Measurements from ENCODE around the gene ANO2. TPM values are rescaled to one million over a fixed set of nuclear protein-coding genes. Genes with fewer than 3 reads are reported as not detected.

ANO2 gene
- total RNA-seq, 1 experiment from 2014 or later = 0.68 TPM

- peak in 1 of 2 experiments; percentile 36 for DNase-seq
- H3K4me1 Mint-ChIP-seq (ENCODE audit: low read depth, unreplicated experiment) = no peaks in the 10 kb centered on the region
- no peak overlapping the region for H3K27ac Mint-ChIP-seq (ENCODE audit: unreplicated experiment)
- H3K36me3 Mint-ChIP-seq (ENCODE audit: insufficient read depth, unreplicated experiment) = no peaks in the 10 kb centered on the region
- TF ChIP-seq, protein P1, sequence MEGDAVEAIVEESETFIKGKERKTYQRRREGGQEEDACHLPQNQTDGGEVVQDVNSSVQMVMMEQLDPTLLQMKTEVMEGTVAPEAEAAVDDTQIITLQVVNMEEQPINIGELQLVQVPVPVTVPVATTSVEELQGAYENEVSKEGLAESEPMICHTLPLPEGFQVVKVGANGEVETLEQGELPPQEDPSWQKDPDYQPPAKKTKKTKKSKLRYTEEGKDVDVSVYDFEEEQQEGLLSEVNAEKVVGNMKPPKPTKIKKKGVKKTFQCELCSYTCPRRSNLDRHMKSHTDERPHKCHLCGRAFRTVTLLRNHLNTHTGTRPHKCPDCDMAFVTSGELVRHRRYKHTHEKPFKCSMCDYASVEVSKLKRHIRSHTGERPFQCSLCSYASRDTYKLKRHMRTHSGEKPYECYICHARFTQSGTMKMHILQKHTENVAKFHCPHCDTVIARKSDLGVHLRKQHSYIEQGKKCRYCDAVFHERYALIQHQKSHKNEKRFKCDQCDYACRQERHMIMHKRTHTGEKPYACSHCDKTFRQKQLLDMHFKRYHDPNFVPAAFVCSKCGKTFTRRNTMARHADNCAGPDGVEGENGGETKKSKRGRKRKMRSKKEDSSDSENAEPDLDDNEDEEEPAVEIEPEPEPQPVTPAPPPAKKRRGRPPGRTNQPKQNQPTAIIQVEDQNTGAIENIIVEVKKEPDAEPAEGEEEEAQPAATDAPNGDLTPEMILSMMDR (IDR thresholded peaks at IDR 0.05; ENCODE audit: insufficient read depth in 1 of 2, low read depth in 1 of 2, low read length in 1 of 2, severe bottlenecking in 1 of 2, unreplicated experiment in 1 of 2) = peak; percentile 69 to 75
- Histone ChIP-seq H3K4me3 (ENCODE audit: low read depth, low read length) (no peak overlapping the region), H3K27me3 (replicated peaks; ENCODE audit: control insufficient read depth, insufficient read depth, low read length) (peaks cover 2% of the 10 kb centered on the region), H3K4me1 (no peaks in the 10 kb centered on the region), H3K9me3 (no peaks in the 10 kb centered on the region), H3K36me3 (ENCODE audit: control insufficient read depth, insufficient read depth, low read length) (no peaks in the 10 kb centered on the region)
- CTCF ChIA-PET = interaction anchor here (0.7 kb wide), 1 partner anchor 701 kb away, joined by 3 read pairs; no protein-coding TSS in a partner anchor
- intact Hi-C loops (cut with micrococcal nuclease; ENCODE audit: unreplicated experiment) = loop anchor here (1.0 to 2.0 kb wide), 3 partner anchors 70 to 444 kb away; no protein-coding TSS in a partner anchor
- POLR2A ChIA-PET = no interaction called here
- H3K4me3 Mint-ChIP-seq (ENCODE audit: unreplicated experiment) = no peak overlapping the region
- peaks cover 25% of the 10 kb centered on the region for H3K27me3 Mint-ChIP-seq (ENCODE audit: insufficient read depth, unreplicated experiment)
- BruUV-seq (replicated peaks) = no TSS peak
- H3K9me3 Mint-ChIP-seq (ENCODE audit: unreplicated experiment) = no peaks in the 10 kb centered on the region
Observed at GRCh38 chr12:5872745-5873144, 72.3 kb downstream of the ANO2 start.

- intact Hi-C loops (cut with micrococcal nuclease; ENCODE audit: unreplicated experiment) = loop anchor here (1.0 to 2.0 kb wide), 3 partner anchors 69 to 443 kb away; no protein-coding TSS in a partner anchor
- CTCF ChIA-PET = no interaction called here
- no TSS peak for BruUV-seq (replicated peaks)
Observed at GRCh38 chr12:5871741-5872140, 73.3 kb downstream of the ANO2 start.

GRCh38 chr12:5870183-5870582 lies 74.9 kb downstream of the ANO2 start:
- 0 out of 2 replicates have a peak, but pooled peaks cover 7% of the 10 kb centered on the region for H3K4me1 ChIP-seq
- TF ChIP-seq, protein P1 (IDR thresholded peaks at IDR 0.05; ENCODE audit: insufficient read depth in 1 of 2, low read depth in 1 of 2, low read length in 1 of 2, severe bottlenecking in 1 of 2, unreplicated experiment in 1 of 2) = no peak
- intact Hi-C loops (cut with micrococcal nuclease; ENCODE audit: unreplicated experiment) = no loop called here
- no peak overlapping the region for H3K27ac Mint-ChIP-seq (ENCODE audit: unreplicated experiment)
- H3K9me3 ChIP-seq = no peaks in the 10 kb centered on the region
- H3K36me3 Mint-ChIP-seq (ENCODE audit: insufficient read depth, unreplicated experiment) = no peaks in the 10 kb centered on the region
- no peak overlapping the region for H3K4me3 Mint-ChIP-seq (ENCODE audit: unreplicated experiment)
- H3K9me3 Mint-ChIP-seq (ENCODE audit: unreplicated experiment) = no peaks in the 10 kb centered on the region
- H3K27me3 Mint-ChIP-seq (ENCODE audit: insufficient read depth, unreplicated experiment) = peaks cover 15% of the 10 kb centered on the region
- BruUV-seq (replicated peaks) = no TSS peak
- no peak for DNase-seq
- POLR2A ChIA-PET = no interaction called here
- no peaks in the 10 kb centered on the region for H3K4me1 Mint-ChIP-seq (ENCODE audit: low read depth, unreplicated experiment)
- CTCF ChIA-PET = no interaction called here
- H3K27me3 ChIP-seq (replicated peaks; ENCODE audit: control insufficient read depth, insufficient read depth, low read length) = peaks cover 2% of the 10 kb centered on the region
- no peak overlapping the region for H3K4me3 ChIP-seq (ENCODE audit: low read depth, low read length)
- no peaks in the 10 kb centered on the region for H3K36me3 ChIP-seq (ENCODE audit: control insufficient read depth, insufficient read depth, low read length)

More at GRCh38 chr12:5871741-5872140, 73.3 kb downstream of the ANO2 start:
- Histone ChIP-seq H3K4me1 (0 out of 2 replicates have a peak, but pooled peaks cover 1% of the 10 kb centered on the region), H3K27me3 (replicated peaks; ENCODE audit: control insufficient read depth, insufficient read depth, low read length) (peaks cover 2% of the 10 kb centered on the region), H3K9me3 (no peaks in the 10 kb centered on the region), H3K4me3 (ENCODE audit: low read depth, low read length) (no peak overlapping the region), H3K36me3 (ENCODE audit: control insufficient read depth, insufficient read depth, low read length) (no peaks in the 10 kb centered on the region)
- Mint-ChIP-seq H3K9me3 (ENCODE audit: unreplicated experiment) (no peaks in the 10 kb centered on the region), H3K4me3 (ENCODE audit: unreplicated experiment) (no peak overlapping the region), H3K4me1 (ENCODE audit: low read depth, unreplicated experiment) (no peaks in the 10 kb centered on the region), H3K27me3 (ENCODE audit: insufficient read depth, unreplicated experiment) (peaks cover 21% of the 10 kb centered on the region), H3K36me3 (ENCODE audit: insufficient read depth, unreplicated experiment) (no peaks in the 10 kb centered on the region), H3K27ac (ENCODE audit: unreplicated experiment) (no peak overlapping the region)
- DNase-seq = no peak
- POLR2A ChIA-PET = no interaction called here
- TF ChIP-seq, protein P1 (IDR thresholded peaks at IDR 0.05; ENCODE audit: insufficient read depth in 1 of 2, low read depth in 1 of 2, low read length in 1 of 2, severe bottlenecking in 1 of 2, unreplicated experiment in 1 of 2) = no peak
